Fibroblast of mammary gland (primary cell): ENCODE results near the gene ZNF644.
"Not testable (repeated sequence)": the region's sequence is repeated elsewhere in the genome, so short reads cannot be mapped to it uniquely, and the experiment has no call there.

ENCODE experiments used
- DNase-seq: peaks from one replicate; pipeline ENCODE4 v3.0.0-alpha.2; 2010; ENCODE audit warnings: low read depth
- H3K4me3 ChIP-seq: 2 replicates; pipeline ENCODE4 v1.5.1; 2011; ENCODE audit warnings: low read depth, mild to moderate bottlenecking, low read length, moderate library complexity; ENCODE audit not compliant: control insufficient read depth
- CTCF ChIP-seq: conservative IDR thresholded peaks from 2 replicates; pipeline ENCODE4 v1.5.1; 2011; ENCODE audit warnings: low read depth, low read length, inconsistent platforms; ENCODE audit not compliant: control insufficient read depth, insufficient read depth

The ZNF644 gene

GRCh38 chr1:91054780-91055481 lies 33.1 kb upstream of the ZNF644 start:
- no peak overlapping the region for H3K4me3 ChIP-seq
- DNase-seq = no peak
- TF ChIP-seq CTCF = no peak

- DNase-seq = no peak
- no peak overlapping the region for H3K4me3 ChIP-seq
- TF ChIP-seq CTCF = no peak
Observed at GRCh38 chr1:91053630-91054029, 31.8 kb upstream of the ZNF644 start.

GRCh38 chr1:91049551-91049950 lies 27.7 kb upstream of the ZNF644 start:
- not testable (repeated sequence) for H3K4me3 ChIP-seq, DNase-seq

GRCh38 chr1:91046766-91047165 lies 24.9 kb upstream of the ZNF644 start:
- DNase-seq = no peak
- no peak overlapping the region for H3K4me3 ChIP-seq
- TF ChIP-seq CTCF = no peak

GRCh38 chr1:91045284-91045683 lies 23.4 kb upstream of the ZNF644 start:
- no peak for TF ChIP-seq CTCF
- no peak overlapping the region for H3K4me3 ChIP-seq
- DNase-seq = no peak

- not testable (repeated sequence) for H3K4me3 ChIP-seq, DNase-seq
Observed at GRCh38 chr1:91044776-91045175, 22.9 kb upstream of the ZNF644 start.

- DNase-seq, H3K4me3 ChIP-seq: not testable (repeated sequence)
Observed at GRCh38 chr1:91042372-91042771, 20.5 kb upstream of the ZNF644 start.

- no peak for TF ChIP-seq CTCF
- H3K4me3 ChIP-seq = no peak overlapping the region
- DNase-seq = no peak
Observed at GRCh38 chr1:91038582-91038981, 16.7 kb upstream of the ZNF644 start.
